Astrocyte of the spinal cord (primary cell): ENCODE measurements around the gene FGF6.

Experiments used
- DNase-seq: peaks from one replicate; pipeline ENCODE4 v3.0.0; 2011; ENCODE audit warnings: low read depth, low spot score
- H3K4me3 ChIP-seq: 2 replicates; pipeline ENCODE4 v1.5.1; 2011; ENCODE audit warnings: low read depth, mild to moderate bottlenecking, low read length, moderate library complexity
- in situ Hi-C: cut with HindIII; loops from 2 replicates; pipeline ENCODE4 v1.10.0; 2017; ENCODE audit warnings: low sequenced_read_pairs
- TF ChIP-seq, protein P1 (sequence below): IDR thresholded peaks from 2 replicates; pipeline ENCODE4 v1.5.1; 2012; ENCODE audit warnings: low read depth, mild to moderate bottlenecking, low read length, inconsistent platforms

Gene FGF6

DNA sequence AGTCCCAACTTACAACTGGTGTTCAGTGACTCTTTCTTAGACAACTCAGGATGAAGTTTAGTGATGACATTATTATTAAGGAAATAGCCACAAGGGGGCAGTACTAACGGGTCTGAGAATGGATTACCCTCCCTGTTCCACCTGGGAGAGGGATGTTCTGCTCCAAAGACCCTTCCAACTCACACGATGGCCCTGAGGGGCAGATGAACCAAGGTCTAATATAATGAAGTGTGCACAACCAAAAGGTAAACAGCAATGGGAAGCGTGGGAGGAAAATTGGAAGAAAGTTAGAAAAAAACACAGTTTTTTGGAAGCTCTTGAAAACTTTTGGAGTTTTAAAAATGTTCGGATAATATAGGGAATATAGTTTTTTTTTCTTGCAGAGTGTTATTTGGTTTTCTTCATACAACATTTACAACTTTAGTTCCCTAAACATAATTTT is 24.0 kb downstream of the FGF6 start:
- TF ChIP-seq, protein P1, sequence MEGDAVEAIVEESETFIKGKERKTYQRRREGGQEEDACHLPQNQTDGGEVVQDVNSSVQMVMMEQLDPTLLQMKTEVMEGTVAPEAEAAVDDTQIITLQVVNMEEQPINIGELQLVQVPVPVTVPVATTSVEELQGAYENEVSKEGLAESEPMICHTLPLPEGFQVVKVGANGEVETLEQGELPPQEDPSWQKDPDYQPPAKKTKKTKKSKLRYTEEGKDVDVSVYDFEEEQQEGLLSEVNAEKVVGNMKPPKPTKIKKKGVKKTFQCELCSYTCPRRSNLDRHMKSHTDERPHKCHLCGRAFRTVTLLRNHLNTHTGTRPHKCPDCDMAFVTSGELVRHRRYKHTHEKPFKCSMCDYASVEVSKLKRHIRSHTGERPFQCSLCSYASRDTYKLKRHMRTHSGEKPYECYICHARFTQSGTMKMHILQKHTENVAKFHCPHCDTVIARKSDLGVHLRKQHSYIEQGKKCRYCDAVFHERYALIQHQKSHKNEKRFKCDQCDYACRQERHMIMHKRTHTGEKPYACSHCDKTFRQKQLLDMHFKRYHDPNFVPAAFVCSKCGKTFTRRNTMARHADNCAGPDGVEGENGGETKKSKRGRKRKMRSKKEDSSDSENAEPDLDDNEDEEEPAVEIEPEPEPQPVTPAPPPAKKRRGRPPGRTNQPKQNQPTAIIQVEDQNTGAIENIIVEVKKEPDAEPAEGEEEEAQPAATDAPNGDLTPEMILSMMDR = peak; percentile 54
- DNase-seq = peak; percentile 43
- H3K4me3 ChIP-seq = no peak overlapping the region
- in situ Hi-C loops = no loop called here

DNA sequence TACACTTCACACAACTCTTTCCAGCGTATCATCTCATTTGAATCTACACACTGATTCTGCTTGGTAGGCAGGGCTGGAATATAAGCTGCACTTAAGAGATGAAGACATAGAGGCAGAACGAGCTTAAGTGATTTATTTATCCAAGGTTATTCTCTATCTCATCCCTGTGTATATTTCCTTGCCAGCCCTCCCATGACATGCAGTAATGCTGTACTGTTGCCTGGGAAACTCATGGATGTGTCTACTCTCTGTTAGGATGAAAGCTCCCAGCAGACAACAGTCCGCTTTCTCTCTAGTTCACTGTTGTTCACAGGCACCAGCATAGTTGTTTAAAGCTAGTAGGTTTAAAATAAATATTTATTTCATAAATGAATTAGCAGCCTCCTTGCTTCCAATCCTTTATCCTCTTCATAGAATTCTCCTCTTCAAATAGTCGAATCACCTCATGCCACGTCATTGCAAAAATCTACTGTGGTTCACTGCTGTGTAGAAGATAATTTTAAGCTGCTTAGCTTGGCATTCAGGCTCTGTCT is 25.4 kb downstream of the FGF6 start:
- no peak overlapping the region for H3K4me3 ChIP-seq
- in situ Hi-C loops = no loop called here
- TF ChIP-seq, protein P1 = no peak
- no peak for DNase-seq

DNA sequence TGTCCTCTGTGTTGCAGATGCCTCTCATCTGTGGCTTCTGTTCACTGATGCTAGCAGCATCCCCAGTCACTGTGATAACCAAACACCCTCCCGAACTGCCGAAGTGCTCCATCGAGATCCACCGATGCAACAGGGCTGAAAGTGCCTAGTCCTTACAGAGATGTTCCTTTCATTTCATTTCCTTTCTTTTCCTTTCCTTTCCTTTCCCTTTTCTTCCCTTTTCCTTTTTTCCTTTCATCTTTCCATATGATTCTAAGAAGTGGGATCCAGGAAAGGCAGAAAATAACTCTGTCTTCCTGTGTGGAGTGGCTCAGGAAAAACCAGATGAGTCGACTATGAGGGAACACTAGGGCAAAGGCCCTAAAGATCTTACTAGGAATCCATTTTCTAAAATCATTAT is 26.7 kb downstream of the FGF6 start:
- TF ChIP-seq, protein P1 = no peak
- H3K4me3 ChIP-seq = no peak overlapping the region
- in situ Hi-C loops = no loop called here
- DNase-seq = no peak

DNA sequence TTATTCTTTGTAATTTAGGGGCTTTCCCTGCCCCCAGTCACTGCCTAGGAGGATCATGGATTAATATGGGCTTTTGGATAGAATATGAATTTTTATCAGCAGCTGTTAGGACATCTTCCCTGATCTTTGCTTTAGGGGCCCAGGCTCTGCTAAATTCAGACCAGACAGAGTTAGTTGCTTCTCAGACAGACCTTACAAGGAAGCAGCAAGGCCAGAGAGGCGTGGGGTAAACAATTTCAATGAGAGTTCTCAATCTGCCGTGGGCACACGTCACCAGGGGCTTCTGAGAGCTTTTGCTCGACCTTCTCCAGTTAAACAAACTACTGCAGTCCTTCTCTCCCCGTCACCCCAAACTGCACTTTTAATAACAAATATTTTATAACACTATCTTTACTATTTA is 27.7 kb downstream of the FGF6 start:
- DNase-seq = no peak
- no peak overlapping the region for H3K4me3 ChIP-seq
- in situ Hi-C loops = no loop called here
- TF ChIP-seq, protein P1 = no peak

DNA sequence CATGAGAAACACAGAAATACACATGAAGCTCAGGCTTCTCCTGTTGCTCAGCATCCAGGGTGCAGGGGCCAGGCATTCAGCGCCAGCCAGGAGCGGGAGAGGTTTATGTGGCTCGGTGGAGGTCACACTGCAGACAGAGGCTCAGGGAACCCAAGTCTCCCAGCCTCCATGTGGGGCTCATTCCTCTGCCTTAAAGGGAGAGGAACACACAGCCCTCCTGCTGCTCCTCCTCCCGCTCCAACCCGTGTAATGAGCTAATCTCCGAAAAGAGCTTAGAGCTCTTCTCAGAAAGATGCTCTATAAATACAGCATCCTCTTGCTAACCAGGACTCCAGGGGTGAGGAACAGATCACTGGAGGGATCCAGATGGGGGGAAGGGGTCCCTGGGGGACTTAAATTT is 28.2 kb downstream of the FGF6 start:
- TF ChIP-seq, protein P1 = no peak
- no peak overlapping the region for H3K4me3 ChIP-seq
- in situ Hi-C loops = no loop called here
- DNase-seq = no peak

DNA sequence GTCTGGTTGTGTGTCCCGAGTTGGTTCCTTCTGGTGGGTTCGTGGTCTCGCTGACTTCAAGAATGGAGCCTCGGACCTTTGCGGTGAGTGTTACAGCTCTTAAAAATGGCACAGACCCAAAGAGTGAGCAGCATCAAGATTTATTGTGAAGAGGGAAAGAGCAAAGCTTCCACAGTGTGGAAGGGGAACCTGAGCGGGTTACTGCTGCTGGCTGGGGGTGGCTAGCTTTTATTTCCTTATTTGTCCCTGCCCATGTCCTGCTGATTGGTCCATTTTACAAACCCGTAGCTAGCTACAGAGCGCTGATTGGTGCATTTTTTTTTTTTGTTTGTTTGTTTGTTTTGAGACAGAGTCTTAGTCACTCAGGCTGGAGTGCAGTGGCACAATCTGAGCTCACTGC is 29.3 kb downstream of the FGF6 start:
- no peak for DNase-seq
- in situ Hi-C loops = no loop called here
- H3K4me3 ChIP-seq = no peak overlapping the region
- TF ChIP-seq, protein P1 = no peak

DNA sequence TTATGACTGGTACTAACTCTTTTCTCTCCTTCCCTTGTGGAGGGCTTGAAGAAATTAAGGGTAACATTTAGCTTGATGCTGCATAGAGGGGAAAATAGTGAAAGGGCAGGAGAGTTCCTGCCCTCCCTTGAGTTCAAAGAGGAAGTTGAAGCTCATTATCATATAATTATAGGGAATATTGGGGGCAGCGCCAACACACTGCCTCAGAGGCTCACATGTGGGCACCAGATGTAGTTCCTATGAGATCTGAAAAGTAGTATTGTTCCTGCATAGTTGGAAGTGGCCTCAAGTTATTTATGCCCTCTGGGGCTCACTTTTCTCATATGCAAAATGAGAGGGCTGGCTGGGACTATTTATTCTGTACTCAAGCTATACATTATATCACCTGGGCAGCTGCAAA is 33.1 kb downstream of the FGF6 start:
- DNase-seq = no peak
- in situ Hi-C loops = no loop called here
- TF ChIP-seq, protein P1 = no peak
- no peak overlapping the region for H3K4me3 ChIP-seq
